GM12874 (cell line): Measurements from ENCODE around the gene DYNC2H1.

Experiments
- CTCF ChIP-seq: IDR thresholded peaks from 2 replicates; pipeline ENCODE4 v1.5.1; 2011; ENCODE audit warnings: low read depth, mild to moderate bottlenecking, control low read depth, low read length, moderate library complexity; ENCODE audit not compliant: insufficient read depth

DYNC2H1 gene

GRCh38 chr11:103486604-103487003 is 377.4 kb downstream of the DYNC2H1 start:
- no peak for TF ChIP-seq CTCF

GRCh38 chr11:103487113-103487512 is 377.9 kb downstream of the DYNC2H1 start:
- no peak for TF ChIP-seq CTCF

GRCh38 chr11:103488031-103488461 is 378.8 kb downstream of the DYNC2H1 start:
- TF ChIP-seq CTCF = no peak

- TF ChIP-seq CTCF = no peak
These were observed 379.4 kb downstream of the DYNC2H1 start for GRCh38 chr11:103488579-103488978.

- TF ChIP-seq CTCF = no peak
These were observed 382.6 kb downstream of the DYNC2H1 start for GRCh38 chr11:103491777-103492176.

GRCh38 chr11:103494491-103494890 is 385.3 kb downstream of the DYNC2H1 start:
- no peak for TF ChIP-seq CTCF

- TF ChIP-seq CTCF = no peak
These were observed 388.0 kb downstream of the DYNC2H1 start for GRCh38 chr11:103497268-103497667.

- no peak for TF ChIP-seq CTCF
These were observed 390.6 kb downstream of the DYNC2H1 start for GRCh38 chr11:103499710-103500340.
